Gastrocnemius medialis (tissue), 4 donors: ENCODE measurements around the gene MAP3K20. TPM values are rescaled to one million over a fixed set of nuclear protein-coding genes. Genes with fewer than 3 reads are reported as not detected.

Source experiments
- ATAC-seq, 2 donors: fragments of 150-250 bp; one replicate each; pipeline ENCODE4 v1.9.1; 2016
- DNase-seq, 2 donors: peaks; one replicate each; pipeline ENCODE4 v3.0.0-alpha.2; 2019
- H3K27ac ChIP-seq, 4 donors: fragments of 200-600 bp; sonication (generic); 1 replicate in 1 of 4; 2 replicates in 3 of 4; pipeline ENCODE4 v1.5.1; 2016 to 2018; ENCODE audit warnings: mild to moderate bottlenecking in 2 of 4, moderate library complexity in 1 of 4
- H3K27me3 ChIP-seq, 3 donors: fragments of 200-600 bp; sonication (generic) in 2 of 3; 1 replicate in 1 of 3; 2 replicates in 2 of 3; pipeline versions ENCODE4 v1.5.1 to v1.6.0; 2016 to 2019; ENCODE audit warnings: mild to moderate bottlenecking in 1 of 3, moderate library complexity in 1 of 3
- H3K36me3 ChIP-seq, 2 donors: fragments of 200-600 bp; sonication (generic) in 1 of 2; one replicate each; pipeline ENCODE4 v1.5.1; 2017 to 2018
- H3K4me1 ChIP-seq, 2 donors: fragments of 200-600 bp; sonication (generic) in 1 of 2; one replicate each; pipeline ENCODE4 v1.5.1; 2016 to 2017; ENCODE audit warnings: mild to moderate bottlenecking in 2 of 2
- H3K4me3 ChIP-seq, 4 donors: fragments of 200-600 bp; sonication (generic) in 3 of 4; 1 replicate in 1 of 4; 2 replicates in 3 of 4; pipeline ENCODE4 v1.5.1; 2016 to 2019; ENCODE audit warnings: mild to moderate bottlenecking in 2 of 4
- H3K9me3 ChIP-seq, 3 donors: fragments of 200-600 bp; sonication (generic) in 2 of 3; 1 replicate in 1 of 3; 2 replicates in 2 of 3; pipeline ENCODE4 v1.5.1; 2016 to 2019
- CTCF ChIP-seq, 5 experiments: fragments of 450-650 bp in 3 of 5; fragments of 200-600 bp in 2 of 5; sonication (generic) in 2 of 5; IDR thresholded peaks in 4 of 5; conservative IDR thresholded peaks in 1 of 5; 1 replicate in 4 of 5; 2 replicates in 1 of 5; pipeline ENCODE4 v1.5.1; 2016 to 2019; ENCODE audit warnings: antibody characterized with exemption in 5 of 5, mild to moderate bottlenecking in 3 of 5, moderate library complexity in 3 of 5
- POLR2A ChIP-seq, 2 donors: fragments of 450-650 bp; IDR thresholded peaks; one replicate each; pipeline ENCODE4 v1.6.1; 2017; ENCODE audit warnings: antibody characterized with exemption in 2 of 2, mild to moderate bottlenecking in 2 of 2, moderate library complexity in 2 of 2
- in situ Hi-C, 4 donors: fragments of 200-750 bp; cut with MboI; loops; one replicate each; pipeline versions ENCODE4 v1.15.0 to v1.8.0; 2017; ENCODE audit warnings: low sequenced_read_pairs in 4 of 4
- intact Hi-C: fragments of 100-400 bp; cut with DNase I; formaldehyde crosslinking; loops from one replicate; pipeline ENCODE4 v1.15.1; 2023; ENCODE audit warnings: low total_unique reads
- total RNA-seq, 4 donors: library from RNA; depleted of rRNA; stranded (reverse); fragments of >200 nt; gene quantifications; one replicate each; pipeline versions ENCODE4 v1.1.0 to v1.2.3, GENCODE V29; 2016

The MAP3K20 gene
- total RNA-seq, 4 donors from 2014 or later: 225 to 517 (median 280) TPM

DNA sequence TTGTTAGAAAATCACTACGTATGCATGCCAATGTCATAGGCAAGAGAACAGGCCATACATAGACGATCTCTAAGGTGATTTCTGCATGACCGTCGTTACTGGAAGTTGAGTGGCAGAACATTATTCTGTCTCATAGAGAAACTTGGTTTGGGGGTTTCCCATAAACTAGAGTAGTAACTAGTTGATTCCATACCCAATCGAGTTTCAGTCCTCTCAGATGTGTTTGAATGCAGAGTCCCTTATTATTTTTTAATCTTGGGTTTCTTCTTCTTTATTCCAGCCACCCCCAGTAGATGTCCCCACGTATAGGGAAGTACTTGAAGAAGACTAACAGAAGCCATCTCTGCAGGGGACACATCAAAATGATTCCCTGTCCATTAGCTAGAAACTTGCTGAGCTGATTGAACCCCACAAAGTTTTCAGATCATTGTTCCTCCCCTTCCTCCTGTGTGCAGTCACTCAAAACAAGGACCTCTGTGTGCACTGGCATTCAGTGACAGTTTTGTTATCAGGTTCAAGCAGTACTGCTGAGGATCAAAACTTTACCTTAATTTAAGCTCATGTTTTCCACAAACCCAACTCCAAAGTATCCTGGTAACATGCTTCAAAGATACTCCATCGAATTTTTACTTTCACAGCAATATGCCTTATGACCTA lies 210.6 kb downstream of the MAP3K20 start:
- in situ Hi-C loops (no loop called here), intact Hi-C loops (no loop called here)
- Histone ChIP-seq H3K36me3 (no peaks in the 10 kb centered on the region), H3K9me3 (no peaks in the 10 kb centered on the region), H3K27ac (no peak overlapping the region), H3K27me3 (no peaks in the 10 kb centered on the region), H3K4me3 (no peak overlapping the region), H3K4me1 (no peaks in the 10 kb centered on the region)
- no peak for DNase-seq
- TF ChIP-seq POLR2A (IDR thresholded peaks at IDR 0.05): no peak
- no peak for TF ChIP-seq CTCF (IDR thresholded peaks at IDR 0.05 in 4 of 5, conservative IDR thresholded peaks at IDR 0.05 in 1 of 5)
- no peak for ATAC-seq

DNA sequence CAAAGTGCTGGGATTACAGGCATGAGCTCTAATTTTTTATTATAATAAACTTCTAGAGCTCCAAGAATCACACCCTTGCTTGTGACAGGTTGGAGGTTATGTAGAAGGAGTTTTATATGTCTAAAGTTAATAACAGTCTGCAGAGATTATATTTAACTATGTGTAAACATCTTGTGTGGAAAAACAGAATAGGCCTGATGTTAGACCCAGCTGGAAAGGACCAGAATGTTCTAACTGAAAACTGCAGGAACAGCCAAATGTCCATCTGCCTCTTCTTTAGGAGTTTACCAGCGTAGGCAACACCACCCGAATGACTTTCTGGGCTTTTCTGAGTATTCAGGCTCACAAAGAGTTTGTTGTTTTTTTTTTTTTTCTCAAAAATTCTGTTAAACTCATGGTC lies 211.9 kb downstream of the MAP3K20 start:
- DNase-seq (no peak), ATAC-seq (no peak)
- Histone ChIP-seq H3K36me3 (no peaks in the 10 kb centered on the region), H3K4me1 (no peaks in the 10 kb centered on the region), H3K27ac (no peak overlapping the region), H3K4me3 (no peak overlapping the region), H3K27me3 (no peaks in the 10 kb centered on the region), H3K9me3 (no peaks in the 10 kb centered on the region)
- in situ Hi-C loops: no loop called here
- TF ChIP-seq CTCF (IDR thresholded peaks at IDR 0.05 in 4 of 5, conservative IDR thresholded peaks at IDR 0.05 in 1 of 5) (no peak), POLR2A (IDR thresholded peaks at IDR 0.05) (no peak)
- intact Hi-C loops: no loop called here

GRCh38 chr2:173288561-173288960 lies 212.9 kb downstream of the MAP3K20 start:
- H3K36me3 ChIP-seq: no peaks in the 10 kb centered on the region
- no peak overlapping the region for H3K4me3 ChIP-seq
- intact Hi-C loops (no loop called here), in situ Hi-C loops (no loop called here)
- TF ChIP-seq CTCF (IDR thresholded peaks at IDR 0.05 in 4 of 5, conservative IDR thresholded peaks at IDR 0.05 in 1 of 5): no peak
- TF ChIP-seq POLR2A (IDR thresholded peaks at IDR 0.05): no peak
- no peaks in the 10 kb centered on the region for H3K9me3 ChIP-seq
- no peaks in the 10 kb centered on the region for H3K27me3 ChIP-seq
- H3K4me1 ChIP-seq: no peaks in the 10 kb centered on the region
- ATAC-seq (no peak), DNase-seq (no peak)
- H3K27ac ChIP-seq: no peak overlapping the region

DNA sequence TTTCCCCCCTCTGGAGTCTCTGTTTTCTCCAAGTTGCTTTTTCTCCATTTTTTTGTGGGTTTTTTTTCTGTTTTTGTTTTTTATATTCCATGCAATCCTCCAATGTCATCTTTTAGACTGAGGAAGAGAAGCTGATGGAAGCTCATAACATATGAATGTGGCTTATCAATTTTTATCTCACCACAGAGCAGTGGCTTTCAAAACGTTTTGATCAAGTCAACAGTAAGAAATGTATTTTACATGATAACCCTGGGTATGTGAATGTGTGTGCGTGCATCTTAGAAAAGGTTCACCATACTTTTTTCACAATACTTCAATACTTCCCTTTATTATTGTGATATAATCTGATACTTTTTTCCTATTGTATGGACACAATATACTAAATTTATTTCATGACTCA lies 214.4 kb downstream of the MAP3K20 start:
- Histone ChIP-seq H3K36me3 (no peaks in the 10 kb centered on the region), H3K4me3 (no peak overlapping the region), H3K27me3 (no peaks in the 10 kb centered on the region), H3K27ac (no peak overlapping the region), H3K9me3 (no peaks in the 10 kb centered on the region), H3K4me1 (no peaks in the 10 kb centered on the region)
- DNase-seq (no peak), ATAC-seq (no peak)
- in situ Hi-C loops (no loop called here), intact Hi-C loops (no loop called here)
- TF ChIP-seq POLR2A (IDR thresholded peaks at IDR 0.05) (no peak), CTCF (IDR thresholded peaks at IDR 0.05 in 4 of 5, conservative IDR thresholded peaks at IDR 0.05 in 1 of 5) (no peak)

- intact Hi-C loops: no loop called here
- Histone ChIP-seq H3K36me3 (no peaks in the 10 kb centered on the region), H3K4me1 (no peaks in the 10 kb centered on the region), H3K27me3 (no peaks in the 10 kb centered on the region), H3K4me3 (no peak overlapping the region), H3K27ac (no peak overlapping the region), H3K9me3 (no peaks in the 10 kb centered on the region)
- in situ Hi-C loops: no loop called here
- DNase-seq (no peak), ATAC-seq (no peak)
- no peak for TF ChIP-seq CTCF (IDR thresholded peaks at IDR 0.05 in 4 of 5, conservative IDR thresholded peaks at IDR 0.05 in 1 of 5)
- no peak for TF ChIP-seq POLR2A (IDR thresholded peaks at IDR 0.05)
Measured at GRCh38 chr2:173290518-173290917, 214.9 kb downstream of the MAP3K20 start.
